ENCODE data around the gene SEC31B.

GRCh38 chr10:100529475-100530298 is 10.0 kb upstream of the SEC31B start, which contains the start of gene NDUFB8:
- TF ChIP-seq CTCF (IDR thresholded peaks at IDR 0.05) = no peak
- no peak for TF ChIP-seq POLR2A (IDR thresholded peaks at IDR 0.05)

Measured in testis (tissue), 2 donors.